ENCODE results near the gene KLK15. TPM values are rescaled to one million over a fixed set of nuclear protein-coding genes. Genes with fewer than 3 reads are reported as not detected.
"Not testable (repeated sequence)": the region's sequence is repeated elsewhere in the genome, so short reads cannot be mapped to it uniquely, and the experiment has no call there.

Gene KLK15
- total RNA-seq, 1 donor from 2014 or later, result not detected

- no peak for DNase-seq (ENCODE audit: low spot score in 2 of 2)
- Histone ChIP-seq H3K27me3 (peaks cover 5% of the 10 kb centered on the region), H3K27ac (no peak overlapping the region), H3K9me3 (no peaks in the 10 kb centered on the region), H3K4me1 (no peaks in the 10 kb centered on the region), H3K4me3 (no peak overlapping the region), H3K36me3 (no peaks in the 10 kb centered on the region)
- intact Hi-C loops (cut with DNase I), result no loop called here
- TF ChIP-seq CTCF (IDR thresholded peaks at IDR 0.05), result no peak
Observed at GRCh38 chr19:50815439-50815838, 17.9 kb downstream of the KLK15 start.

GRCh38 chr19:50814883-50815282 lies 18.5 kb downstream of the KLK15 start:
- intact Hi-C loops (cut with DNase I), result no loop called here
- Histone ChIP-seq H3K27ac (no peak overlapping the region), H3K36me3 (no peaks in the 10 kb centered on the region), H3K9me3 (no peaks in the 10 kb centered on the region), H3K27me3 (peaks cover 5% of the 10 kb centered on the region), H3K4me1 (no peaks in the 10 kb centered on the region), H3K4me3 (no peak overlapping the region)
- no peak for DNase-seq (ENCODE audit: low spot score in 2 of 2)
- TF ChIP-seq CTCF (IDR thresholded peaks at IDR 0.05), result no peak

GRCh38 chr19:50812474-50812873 lies 20.9 kb downstream of the KLK15 start:
- DNase-seq (ENCODE audit: low spot score in 2 of 2), result no peak
- Histone ChIP-seq H3K36me3 (no peaks in the 10 kb centered on the region), H3K27ac (no peak overlapping the region), H3K4me1 (no peaks in the 10 kb centered on the region), H3K4me3 (no peak overlapping the region), H3K27me3 (no peaks in the 10 kb centered on the region), H3K9me3 (no peaks in the 10 kb centered on the region)
- no peak for TF ChIP-seq CTCF (IDR thresholded peaks at IDR 0.05)
- intact Hi-C loops (cut with DNase I), result no loop called here

GRCh38 chr19:50811622-50812238 lies 21.6 kb downstream of the KLK15 start:
- H3K27ac ChIP-seq; DNase-seq (ENCODE audit: low spot score in 2 of 2); intact Hi-C loops (cut with DNase I); H3K4me1 ChIP-seq; H3K27me3 ChIP-seq; H3K9me3 ChIP-seq; H3K36me3 ChIP-seq; H3K4me3 ChIP-seq: not testable (repeated sequence)

- Histone ChIP-seq H3K27ac (no peak overlapping the region), H3K27me3 (no peaks in the 10 kb centered on the region), H3K9me3 (no peaks in the 10 kb centered on the region), H3K4me3 (no peak overlapping the region), H3K4me1 (peaks cover 0 to 4% of the 10 kb centered on the region in 2 donors), H3K36me3 (no peaks in the 10 kb centered on the region)
- intact Hi-C loops (cut with DNase I), result loop anchor here (10.0 kb wide), 3 partner anchors 556 to 786 kb away; partner anchors contain the start of genes CLDND2, ETFB, VRK3 and ZNF473
- DNase-seq (ENCODE audit: low spot score in 2 of 2), result no peak
- no peak for TF ChIP-seq CTCF (IDR thresholded peaks at IDR 0.05)
Observed at GRCh38 chr19:50808856-50809255, 24.5 kb downstream of the KLK15 start.

- no peaks in the 10 kb centered on the region for H3K9me3 ChIP-seq
- peak overlapping the region; percentile 97 for H3K27ac ChIP-seq
- peak; percentile 95 to 99 for DNase-seq (ENCODE audit: low spot score in 2 of 2)
- TF ChIP-seq CTCF (IDR thresholded peaks at IDR 0.05), result no peak
- H3K4me3 ChIP-seq, result peak overlapping the region; percentile 92 to 93
- H3K36me3 ChIP-seq, result peaks cover 5 to 13% of the 10 kb centered on the region in 2 donors
- peaks cover 0 to 13% of the 10 kb centered on the region in 2 donors for H3K4me1 ChIP-seq
- H3K27me3 ChIP-seq, result no peaks in the 10 kb centered on the region
- intact Hi-C loops (cut with DNase I), result loop anchor here (1.0 to 10.0 kb wide), 6 partner anchors 293 to 790 kb away; partner anchors contain the start of genes CLDND2, CTU1, ETFB and JOSD2
Observed at GRCh38 chr19:50804420-50805272, 28.7 kb downstream of the KLK15 start.
